Keratinocyte (primary cell): ENCODE data around the gene CLDN20.

Experiments used
- EZH2 ChIP-seq: IDR thresholded peaks from one replicate; pipeline ENCODE4 v1.6.1; 2012; ENCODE audit warnings: inconsistent platforms, mild to moderate bottlenecking, low read length, moderate library complexity
- TF ChIP-seq, protein P1 (sequence below), 3 experiments: IDR thresholded peaks in 1 of 3; conservative IDR thresholded peaks in 1 of 3; optimal IDR thresholded peaks in 1 of 3; 2 replicates in 2 of 3; 3 replicates in 1 of 3; pipeline versions ENCODE3 to v1.5.1; 2011; ENCODE audit warnings: low read length in 3 of 3, mild to moderate bottlenecking in 3 of 3, moderate library complexity in 2 of 3, control low read depth in 1 of 3, inconsistent platforms in 1 of 3; ENCODE audit not compliant: insufficient read depth in 2 of 3; ENCODE audit errors: extremely low read depth in 1 of 3

DNA sequence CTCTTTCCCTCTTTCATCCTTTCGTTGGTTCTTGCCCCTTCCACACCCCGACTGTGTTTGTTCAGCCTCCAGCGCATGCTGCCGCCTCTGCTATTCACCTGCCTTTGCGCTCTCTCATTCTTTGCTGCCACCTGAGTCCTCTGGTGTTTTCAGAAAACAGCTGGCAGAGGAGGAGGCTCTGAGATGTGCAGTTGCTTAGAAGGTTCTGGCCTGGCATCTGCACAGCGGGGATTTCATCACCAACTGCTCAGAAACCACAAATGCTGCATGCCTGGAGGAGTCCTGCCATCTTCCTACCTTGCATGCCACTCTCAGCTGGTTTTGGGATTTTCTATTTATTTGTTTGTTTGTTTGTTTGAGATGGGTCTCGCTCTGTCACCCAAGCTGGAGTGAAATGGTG lies 39.2 kb upstream of the CLDN20 start:
- TF ChIP-seq, protein P1, sequence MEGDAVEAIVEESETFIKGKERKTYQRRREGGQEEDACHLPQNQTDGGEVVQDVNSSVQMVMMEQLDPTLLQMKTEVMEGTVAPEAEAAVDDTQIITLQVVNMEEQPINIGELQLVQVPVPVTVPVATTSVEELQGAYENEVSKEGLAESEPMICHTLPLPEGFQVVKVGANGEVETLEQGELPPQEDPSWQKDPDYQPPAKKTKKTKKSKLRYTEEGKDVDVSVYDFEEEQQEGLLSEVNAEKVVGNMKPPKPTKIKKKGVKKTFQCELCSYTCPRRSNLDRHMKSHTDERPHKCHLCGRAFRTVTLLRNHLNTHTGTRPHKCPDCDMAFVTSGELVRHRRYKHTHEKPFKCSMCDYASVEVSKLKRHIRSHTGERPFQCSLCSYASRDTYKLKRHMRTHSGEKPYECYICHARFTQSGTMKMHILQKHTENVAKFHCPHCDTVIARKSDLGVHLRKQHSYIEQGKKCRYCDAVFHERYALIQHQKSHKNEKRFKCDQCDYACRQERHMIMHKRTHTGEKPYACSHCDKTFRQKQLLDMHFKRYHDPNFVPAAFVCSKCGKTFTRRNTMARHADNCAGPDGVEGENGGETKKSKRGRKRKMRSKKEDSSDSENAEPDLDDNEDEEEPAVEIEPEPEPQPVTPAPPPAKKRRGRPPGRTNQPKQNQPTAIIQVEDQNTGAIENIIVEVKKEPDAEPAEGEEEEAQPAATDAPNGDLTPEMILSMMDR (optimal IDR thresholded peaks at IDR 0.05 in 1 of 3, IDR thresholded peaks at IDR 0.05 in 1 of 3, conservative IDR thresholded peaks at IDR 0.05 in 1 of 3; ENCODE audit: extremely low read depth in 1 of 3, insufficient read depth in 2 of 3, low read length in 3 of 3): no peak
- TF ChIP-seq EZH2: no peak
